Mesodermal cell (in vitro differentiated cells): ENCODE measurements around the gene POTEE. TPM values are rescaled to one million over a fixed set of nuclear protein-coding genes. Genes with fewer than 3 reads are reported as not detected.
"Not testable (repeated sequence)": the region's sequence is repeated elsewhere in the genome, so short reads cannot be mapped to it uniquely, and the experiment has no call there.

Experiments used
- H3K27ac ChIP-seq: 2 replicates; pipeline ENCODE4 v1.7.0; 2013; ENCODE audit warnings: mild to moderate bottlenecking, low read depth, low read length, moderate library complexity; ENCODE audit not compliant: severe bottlenecking
- H3K36me3 ChIP-seq: 2 replicates; pipeline ENCODE4 v1.7.1; 2013; ENCODE audit warnings: mild to moderate bottlenecking, low read length, moderate library complexity; ENCODE audit not compliant: control insufficient read depth, insufficient read depth
- H3K4me1 ChIP-seq: one replicate; pipeline ENCODE4 v1.7.1; 2013; ENCODE audit warnings: mild to moderate bottlenecking, low read length; ENCODE audit not compliant: insufficient read depth, control insufficient read depth, poor library complexity, severe bottlenecking
- H3K4me3 ChIP-seq: 2 replicates; pipeline ENCODE4 v1.7.0; 2013; ENCODE audit warnings: low read length, control low read depth, mild to moderate bottlenecking; ENCODE audit not compliant: insufficient read depth, poor library complexity, severe bottlenecking; ENCODE audit errors: extremely low read depth
- H3K9me3 ChIP-seq: 2 replicates; pipeline ENCODE4 v1.7.1; 2013; ENCODE audit warnings: mild to moderate bottlenecking, low read length, moderate library complexity; ENCODE audit not compliant: control insufficient read depth
- WGBS, 2 experiments: methylation state at CpG; one replicate each; pipeline ENCODE4 v1.1.5; 2013; ENCODE audit warnings: missing lambda C conversion rate in 2 of 2; ENCODE audit not compliant: insufficient coverage in 2 of 2; 5-methylcytosine and 5-hydroxymethylcytosine counted together
- polyA plus RNA-seq, 2 experiments: library from polyadenylated mRNA; stranded (reverse); fragments of 50-300 nt; gene quantifications; one replicate each; pipeline ENCODE4 v1.2.3, GENCODE V29; 2013

The POTEE gene
- not detected for polyA plus RNA-seq (2013, experiment 1 of 2)
- 0.40 TPM for polyA plus RNA-seq (2013, experiment 2 of 2)

GRCh38 chr2:131209030-131209772 lies at the start of gene POTEE:
TSS of gene POTEE (plus strand) at chr2:131209536. CDS start at chr2:131218403, 8,867 bp downstream.
- H3K4me3 ChIP-seq, H3K36me3 ChIP-seq, H3K9me3 ChIP-seq, H3K4me1 ChIP-seq, H3K27ac ChIP-seq: not testable (repeated sequence)
- 83 to 91% methylated on average over 9 of the region's 33 CpGs for WGBS, 2 experiments

GRCh38 chr2:131165562-131165961 lies 43.8 kb upstream of the POTEE start:
- H3K27ac ChIP-seq, H3K4me1 ChIP-seq, H3K36me3 ChIP-seq, H3K9me3 ChIP-seq, H3K4me3 ChIP-seq: not testable (repeated sequence)
- WGBS, 2 experiments, result 91 to 96% methylated on average over 4 to 5 of the region's 5 CpGs

GRCh38 chr2:131168538-131168937 lies 40.8 kb upstream of the POTEE start:
- Histone ChIP-seq H3K9me3 (no peaks in the 10 kb centered on the region), H3K4me1 (no peaks in the 10 kb centered on the region), H3K4me3 (no peak overlapping the region), H3K36me3 (no peaks in the 10 kb centered on the region), H3K27ac (no peak overlapping the region)
- 96 to 100% methylated on average over 1 to 4 of the region's 5 CpGs for WGBS, 2 experiments

- H3K9me3 ChIP-seq, H3K27ac ChIP-seq, H3K4me3 ChIP-seq, H3K4me1 ChIP-seq, H3K36me3 ChIP-seq: not testable (repeated sequence)
- WGBS, 2 experiments, result 84 to 97% methylated on average over 4 to 6 of the region's 10 CpGs
Measured at GRCh38 chr2:131178050-131178449, 31.3 kb upstream of the POTEE start.

- H3K4me3 ChIP-seq, H3K4me1 ChIP-seq, H3K9me3 ChIP-seq, H3K36me3 ChIP-seq, H3K27ac ChIP-seq: not testable (repeated sequence)
- 87 to 96% methylated on average over 13 to 14 of the region's 15 CpGs for WGBS, 2 experiments
Measured at GRCh38 chr2:131178721-131179418, 30.5 kb upstream of the POTEE start.

- not testable (repeated sequence) for H3K27ac ChIP-seq, H3K4me3 ChIP-seq, H3K4me1 ChIP-seq, H3K9me3 ChIP-seq, H3K36me3 ChIP-seq
- 80 to 81% methylated on average over 2 to 4 of the region's 4 CpGs for WGBS, 2 experiments
Measured at GRCh38 chr2:131181451-131181850, 27.9 kb upstream of the POTEE start.

GRCh38 chr2:131193421-131193820 lies 15.9 kb upstream of the POTEE start:
- 20 to 27% methylated on average over 1 to 2 of the region's 3 CpGs for WGBS, 2 experiments
- H3K4me1 ChIP-seq, H3K4me3 ChIP-seq: not testable (repeated sequence)

GRCh38 chr2:131196186-131196585 lies 13.2 kb upstream of the POTEE start:
- not testable (repeated sequence) for H3K4me3 ChIP-seq, H3K4me1 ChIP-seq, H3K36me3 ChIP-seq, H3K9me3 ChIP-seq, H3K27ac ChIP-seq
- 100% methylated on average over 1 of the region's 2 CpGs; no CpG with 5 or more reads in 1 of the 2 experiments for WGBS, 2 experiments

More at GRCh38 chr2:131193421-131193820, 15.9 kb upstream of the POTEE start:
- H3K36me3 ChIP-seq, H3K9me3 ChIP-seq, H3K27ac ChIP-seq: not testable (repeated sequence)

- H3K9me3 ChIP-seq, result no peaks in the 10 kb centered on the region
- H3K27ac ChIP-seq, result no peak overlapping the region
- no peaks in the 10 kb centered on the region for H3K36me3 ChIP-seq
- H3K4me3 ChIP-seq, result no peak overlapping the region
- 90 to 93% methylated on average over 11 to 14 of the region's 14 CpGs for WGBS, 2 experiments
- H3K4me1 ChIP-seq, result no peaks in the 10 kb centered on the region
Measured at GRCh38 chr2:131201098-131201497, 8.2 kb upstream of the POTEE start.

- H3K27ac ChIP-seq, H3K9me3 ChIP-seq, H3K4me1 ChIP-seq, H3K4me3 ChIP-seq, H3K36me3 ChIP-seq: not testable (repeated sequence)
- WGBS, 2 experiments, result 66 to 86% methylated on average over 6 to 7 of the region's 9 CpGs
Measured at GRCh38 chr2:131207839-131208238, 1.5 kb upstream of the POTEE start.

GRCh38 chr2:131209773-131210104 lies 403 bp downstream of the POTEE start:
- not testable (repeated sequence) for H3K27ac ChIP-seq, H3K9me3 ChIP-seq, H3K36me3 ChIP-seq, H3K4me1 ChIP-seq, H3K4me3 ChIP-seq
- 100% methylated on average over 2 of the region's 14 CpGs; no CpG with 5 or more reads in 1 of the 2 experiments for WGBS, 2 experiments
